GM21528 (cell line): Measurements from ENCODE around the gene XPO4.

Source experiments
- ATAC-seq: cut with Tn5 transposase; IDR thresholded peaks from one replicate; pipeline ENCODE4 v1.9.1; 2021; ENCODE audit warnings: mild to moderate bottlenecking, moderate library complexity; ENCODE audit not compliant: unreplicated experiment, low FRiP score

XPO4 gene

DNA sequence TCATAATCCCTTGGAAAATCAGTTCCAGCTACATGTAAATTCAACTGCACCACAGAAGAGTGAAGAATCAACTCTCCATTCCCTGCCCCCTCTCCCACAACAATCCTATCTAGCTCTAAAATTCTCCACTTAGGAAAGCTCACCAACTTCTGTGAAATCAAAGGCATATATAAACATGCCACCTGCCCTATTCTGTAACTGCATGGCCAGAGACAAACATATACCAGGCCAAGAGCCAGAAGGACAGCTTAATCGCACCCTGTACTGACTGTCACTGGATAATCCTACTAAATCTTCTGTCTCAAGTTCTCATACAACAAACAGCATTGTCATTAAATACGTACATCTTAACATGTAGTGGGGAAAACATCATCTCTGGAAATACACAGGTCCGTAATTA, 70.6 kb downstream of the XPO4 start:
- ATAC-seq, result no peak

- ATAC-seq, result no peak
These were observed 71.3 kb downstream of the XPO4 start for GRCh38 chr13:20831254-20831653.

GRCh38 chr13:20828539-20829364, 73.8 kb downstream of the XPO4 start:
- no peak for ATAC-seq

DNA sequence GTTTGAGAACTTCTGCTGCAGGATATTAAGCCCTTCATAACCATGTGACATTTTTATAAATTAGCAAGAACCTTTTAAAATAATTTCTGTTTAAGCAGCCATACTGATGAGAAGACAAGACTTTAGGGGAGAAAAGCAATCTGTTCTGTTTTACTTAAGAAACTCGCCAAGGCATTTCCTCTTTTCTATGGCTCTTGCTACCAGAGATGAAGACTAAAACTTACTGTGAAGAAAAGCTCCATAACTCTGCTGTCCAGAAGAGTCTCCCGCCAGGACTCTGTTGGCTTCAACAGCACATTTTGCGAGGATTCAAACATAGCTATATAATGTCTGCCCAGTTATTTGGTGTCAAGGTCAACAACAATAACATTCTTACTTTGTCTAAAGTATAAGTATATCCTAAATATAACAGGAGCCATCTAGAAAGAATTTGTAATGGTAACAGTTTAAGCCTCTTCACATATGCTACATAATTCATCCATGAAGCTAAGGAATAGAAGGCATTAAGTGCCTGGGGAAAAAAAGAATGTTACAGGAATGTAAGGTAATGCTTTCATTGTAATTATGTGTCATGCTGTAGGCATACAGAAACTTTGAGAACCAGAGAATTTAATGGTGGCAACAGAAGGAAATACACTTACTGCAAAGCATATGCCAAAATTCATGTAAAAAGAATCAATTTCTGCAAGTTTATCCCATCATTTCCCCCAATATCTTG, 75.5 kb downstream of the XPO4 start:
- no peak for ATAC-seq

- no peak for ATAC-seq
These were observed 76.2 kb downstream of the XPO4 start for GRCh38 chr13:20826301-20826700.

DNA sequence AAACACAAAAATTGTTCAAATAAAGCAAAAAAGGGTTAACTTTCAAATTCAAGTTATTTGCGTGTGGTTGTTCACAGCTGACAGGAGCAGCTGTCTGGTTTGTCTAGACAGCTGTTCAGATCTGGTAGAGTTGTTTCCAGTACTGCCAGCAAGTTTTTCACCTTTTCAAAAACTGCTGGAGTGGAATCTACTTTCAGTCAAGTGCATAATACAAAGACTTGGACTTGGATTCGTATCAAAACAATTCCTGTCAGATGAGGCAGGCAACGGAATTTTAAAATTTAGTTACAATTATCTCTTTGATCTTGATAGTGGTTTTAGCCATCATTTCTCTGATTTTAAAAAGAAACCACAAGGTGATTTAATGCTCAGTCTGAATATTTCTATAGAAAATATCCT, 77.1 kb downstream of the XPO4 start:
- no peak for ATAC-seq

DNA sequence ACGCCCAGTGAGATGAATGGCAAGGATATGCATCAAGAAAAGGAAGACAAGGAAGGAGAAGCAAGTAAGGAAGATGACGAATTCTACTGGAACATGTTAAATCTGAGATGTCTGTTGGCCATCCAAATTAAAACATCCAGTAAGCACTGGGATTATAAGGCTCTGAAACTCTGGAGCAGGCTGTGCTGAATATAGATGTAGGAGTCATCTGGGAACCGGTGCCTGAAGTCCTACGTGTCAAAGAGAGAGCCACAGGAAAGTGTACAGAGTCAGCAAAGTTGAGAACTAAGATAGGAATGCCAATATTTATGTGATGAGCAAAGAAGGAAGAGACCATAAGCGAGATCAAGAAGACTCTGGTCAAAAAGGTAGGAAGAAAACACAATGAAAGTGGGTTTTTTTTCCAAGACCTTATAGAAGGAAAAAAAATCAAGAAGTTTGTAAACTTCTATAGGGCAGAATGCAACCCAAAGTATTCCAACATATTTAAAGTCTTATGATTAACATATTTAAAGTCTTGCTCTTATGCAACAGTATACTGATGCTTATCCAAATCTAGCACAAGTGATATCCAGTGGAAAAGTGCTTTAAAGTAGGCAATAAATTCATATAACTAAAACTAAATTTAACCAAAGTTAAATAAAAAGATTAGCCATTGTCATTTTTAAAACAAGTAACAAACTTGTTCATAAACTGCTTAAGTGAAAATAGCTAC, 77.6 kb downstream of the XPO4 start:
- ATAC-seq, result no peak

GRCh38 chr13:20823071-20823470, 79.5 kb downstream of the XPO4 start:
- no peak for ATAC-seq

DNA sequence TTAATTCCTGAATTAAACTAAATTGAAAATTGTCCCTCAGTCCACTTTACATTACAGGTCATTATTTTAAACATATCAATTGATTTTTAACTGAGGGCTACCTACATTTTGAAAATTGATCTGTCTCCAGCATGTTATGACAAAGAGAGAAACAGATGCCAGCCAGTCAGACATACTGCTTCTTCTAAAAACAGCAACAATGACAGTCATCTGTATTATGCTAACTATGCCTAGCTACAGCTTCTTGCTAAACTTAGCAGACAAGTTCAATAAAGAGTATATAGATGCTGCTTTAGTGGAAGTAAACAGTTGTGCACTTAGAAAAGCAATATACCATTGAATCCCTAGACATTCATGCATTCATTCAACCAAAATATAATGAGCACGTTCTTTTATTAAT, 80.1 kb downstream of the XPO4 start:
- no peak for ATAC-seq

DNA sequence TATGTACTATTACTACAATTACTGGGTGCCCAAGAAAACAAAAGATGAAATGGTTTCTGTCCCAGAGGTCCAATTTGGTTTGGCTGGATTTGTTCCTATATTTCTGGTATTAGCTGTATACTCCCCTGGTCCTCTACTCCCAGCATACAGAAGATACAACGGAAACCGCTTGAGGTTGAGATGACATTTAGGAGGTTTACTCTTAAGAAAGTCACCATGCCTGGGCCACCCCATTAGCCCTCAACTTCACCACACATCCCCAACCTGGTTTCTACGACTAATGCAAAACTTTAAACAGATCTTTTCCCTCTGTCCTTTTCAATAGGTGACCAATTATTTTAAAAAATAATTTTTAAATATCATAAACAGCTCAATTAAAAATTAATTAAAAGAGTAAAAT, 82.8 kb downstream of the XPO4 start:
- no peak for ATAC-seq

DNA sequence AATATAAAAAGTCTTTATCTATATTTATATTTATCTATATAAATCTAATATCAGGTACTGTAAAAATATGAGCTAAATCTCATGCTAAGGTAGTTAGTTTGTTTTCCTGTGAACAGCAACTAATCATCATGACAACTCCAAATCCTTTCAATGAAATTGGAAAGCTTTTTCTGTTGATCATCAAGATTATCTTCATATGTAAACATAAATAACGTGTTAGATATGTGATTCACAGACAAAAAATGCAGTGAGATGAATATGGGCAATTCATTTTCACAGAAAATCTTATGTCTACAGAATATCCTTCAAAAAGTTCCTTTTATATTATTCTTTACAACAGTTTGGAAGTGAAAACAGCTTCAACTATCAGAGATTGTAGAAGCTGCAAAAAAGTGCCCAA, 87.1 kb downstream of the XPO4 start:
- ATAC-seq, result no peak

DNA sequence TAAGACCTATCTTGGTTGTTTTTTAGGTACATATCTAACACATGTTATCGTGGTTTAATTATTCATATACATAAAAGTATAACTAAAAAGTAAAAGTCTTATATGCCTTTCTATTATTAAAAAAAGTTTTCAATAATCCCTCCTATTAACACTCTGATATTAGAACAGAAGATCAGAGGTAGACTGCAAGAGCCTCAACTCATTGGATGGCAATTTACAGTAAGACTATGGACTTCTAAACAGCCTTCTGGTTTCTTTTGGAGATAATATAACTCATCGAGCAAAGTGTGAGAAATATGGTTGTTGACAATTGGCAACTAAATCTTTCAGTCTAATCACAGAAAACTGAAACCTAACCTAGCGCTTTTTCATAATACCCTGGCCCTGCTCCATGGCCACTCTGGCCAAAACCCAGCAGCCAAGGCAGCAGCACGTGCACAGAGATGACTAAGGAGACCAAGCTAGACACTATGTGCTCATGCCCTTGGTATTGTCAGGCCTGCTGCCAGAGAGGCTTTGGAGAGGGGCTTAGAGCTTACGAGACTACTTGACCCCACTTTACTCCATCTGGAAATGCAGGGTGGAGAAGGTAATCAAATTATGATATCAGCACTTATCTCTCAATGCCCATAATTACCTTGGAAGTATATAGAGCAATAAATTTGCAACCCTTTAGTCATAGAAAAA, 88.2 kb downstream of the XPO4 start:
- no peak for ATAC-seq

- no peak for ATAC-seq
These were observed 89.7 kb downstream of the XPO4 start for GRCh38 chr13:20812890-20813289.

GRCh38 chr13:20810808-20811207, 91.7 kb downstream of the XPO4 start:
- ATAC-seq, result no peak

- ATAC-seq, result no peak
These were observed 93.7 kb downstream of the XPO4 start for GRCh38 chr13:20808874-20809273.

DNA sequence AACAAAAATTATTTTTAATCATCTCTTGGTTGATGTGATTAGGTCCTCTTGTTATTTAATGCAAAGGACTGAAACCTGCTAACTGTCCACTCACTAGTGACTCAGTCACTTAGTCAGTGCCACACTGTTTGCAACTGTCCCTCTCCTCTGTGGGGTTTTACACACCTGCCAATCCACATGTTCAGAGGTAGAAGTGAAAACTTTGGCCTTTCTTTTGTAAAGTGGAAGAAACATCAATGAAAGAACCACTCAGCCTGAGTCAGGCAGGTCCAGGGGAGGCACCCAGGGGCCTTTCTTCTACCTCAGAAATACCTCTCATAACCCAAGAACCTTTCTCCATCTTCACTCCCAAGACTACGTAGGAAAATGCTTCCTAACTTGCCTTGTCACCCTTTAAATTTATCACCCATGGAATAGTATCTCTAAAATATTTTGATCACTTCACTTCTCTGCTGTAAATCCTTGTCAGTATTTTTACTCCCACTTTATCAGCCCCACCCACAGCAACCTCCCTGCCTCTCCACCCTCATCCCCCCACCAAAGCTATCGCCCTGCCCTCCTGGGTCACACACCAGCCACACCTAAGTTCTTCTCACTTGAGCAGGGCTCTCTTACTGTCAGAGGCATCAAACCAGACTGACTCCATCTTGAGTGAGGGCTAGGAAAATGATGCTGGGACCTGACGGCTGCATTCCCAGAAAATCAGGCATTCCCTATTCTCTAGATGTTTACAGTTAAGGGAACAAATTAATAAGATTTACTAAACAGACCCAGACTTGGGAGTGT, 99.2 kb downstream of the XPO4 start:
- no peak for ATAC-seq

GRCh38 chr13:20801707-20802106, 100.8 kb downstream of the XPO4 start:
- ATAC-seq, result no peak

- ATAC-seq, result no peak
These were observed 102.7 kb downstream of the XPO4 start for GRCh38 chr13:20799726-20800416.

DNA sequence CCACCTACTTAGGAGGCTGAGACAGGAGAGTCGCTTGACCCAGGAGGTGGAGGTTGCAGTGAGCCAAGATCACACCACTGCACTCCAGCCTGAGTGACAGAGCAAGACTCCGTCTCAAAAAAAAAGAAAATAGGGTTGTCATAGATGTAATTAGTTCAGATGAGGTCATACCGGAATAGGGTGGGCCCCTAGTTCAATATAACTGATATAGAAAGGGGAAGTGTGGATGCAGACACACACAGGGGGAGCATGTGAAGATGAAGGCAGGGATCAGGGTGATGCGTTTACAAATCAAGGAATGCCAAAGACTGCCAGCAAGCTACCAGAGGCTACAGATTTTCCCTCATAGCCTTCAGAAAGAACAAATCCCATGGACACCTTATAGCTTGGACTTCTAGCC, 104.5 kb downstream of the XPO4 start:
- no peak for ATAC-seq
